Measurements from ENCODE around the gene KLC1.

Gene KLC1

GRCh38 chr14:103739793-103740501, 110.9 kb downstream of the KLC1 start:
- DNase-seq (ENCODE audit: low read depth) = no peak
- no peak for TF ChIP-seq CTCF (conservative IDR thresholded peaks at IDR 0.05; ENCODE audit: low read depth, low read length)

GRCh38 chr14:103740991-103741689, 112.1 kb downstream of the KLC1 start:
- DNase-seq (ENCODE audit: low read depth) = peak; percentile 59
- no peak for TF ChIP-seq CTCF (conservative IDR thresholded peaks at IDR 0.05; ENCODE audit: low read depth, low read length)
- no peak overlapping the region for H3K4me3 ChIP-seq (ENCODE audit: low read depth, low read length)

More at GRCh38 chr14:103739793-103740501, 110.9 kb downstream of the KLC1 start:
- no peak overlapping the region for H3K4me3 ChIP-seq (ENCODE audit: low read depth, low read length)

- DNase-seq (ENCODE audit: low read depth) = no peak
- TF ChIP-seq CTCF (conservative IDR thresholded peaks at IDR 0.05; ENCODE audit: low read depth, low read length) = no peak
Observed at GRCh38 chr14:103741876-103742275, 112.9 kb downstream of the KLC1 start.

GRCh38 chr14:103742499-103743255, 113.7 kb downstream of the KLC1 start:
- no peak for TF ChIP-seq CTCF (conservative IDR thresholded peaks at IDR 0.05; ENCODE audit: low read depth, low read length)
- no peak overlapping the region for H3K4me3 ChIP-seq (ENCODE audit: low read depth, low read length)
- DNase-seq (ENCODE audit: low read depth) = no peak

More at GRCh38 chr14:103741876-103742275, 112.9 kb downstream of the KLC1 start:
- no peak overlapping the region for H3K4me3 ChIP-seq (ENCODE audit: low read depth, low read length)

GRCh38 chr14:103743691-103744090, 114.7 kb downstream of the KLC1 start:
- TF ChIP-seq CTCF (conservative IDR thresholded peaks at IDR 0.05; ENCODE audit: low read depth, low read length) = no peak
- no peak overlapping the region for H3K4me3 ChIP-seq (ENCODE audit: low read depth, low read length)
- no peak for DNase-seq (ENCODE audit: low read depth)

GRCh38 chr14:103744621-103745395, 115.8 kb downstream of the KLC1 start:
- no peak overlapping the region for H3K4me3 ChIP-seq (ENCODE audit: low read depth, low read length)
- TF ChIP-seq CTCF (conservative IDR thresholded peaks at IDR 0.05; ENCODE audit: low read depth, low read length) = no peak
- DNase-seq (ENCODE audit: low read depth) = no peak

Data from choroid plexus epithelial cell (primary cell).